Measurements from ENCODE around the gene ERGIC2. TPM values are rescaled to one million over a fixed set of nuclear protein-coding genes. Genes with fewer than 3 reads are reported as not detected.

Gene ERGIC2
- total RNA-seq, 1 donor from 2014 or later = 53.7 TPM

DNA sequence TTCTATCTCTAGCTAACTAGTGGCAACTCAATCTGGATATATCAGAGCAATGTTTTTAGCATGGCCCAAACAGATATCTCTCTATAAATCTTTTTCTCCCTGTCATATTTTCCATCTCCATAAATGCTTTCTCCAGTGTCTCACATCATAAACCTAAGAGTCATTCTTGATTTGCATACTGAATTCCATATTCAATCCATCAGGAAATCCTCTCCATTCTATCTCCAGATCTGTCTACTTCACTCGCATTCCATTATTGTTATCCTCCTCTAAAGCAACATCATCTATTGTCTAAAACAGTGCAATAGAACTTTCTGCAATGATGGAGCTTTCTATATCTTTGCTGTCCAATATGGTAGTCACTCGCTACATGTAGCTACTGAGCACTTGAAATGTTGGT is 45.5 kb upstream of the ERGIC2 start:
- TF ChIP-seq, protein P1, sequence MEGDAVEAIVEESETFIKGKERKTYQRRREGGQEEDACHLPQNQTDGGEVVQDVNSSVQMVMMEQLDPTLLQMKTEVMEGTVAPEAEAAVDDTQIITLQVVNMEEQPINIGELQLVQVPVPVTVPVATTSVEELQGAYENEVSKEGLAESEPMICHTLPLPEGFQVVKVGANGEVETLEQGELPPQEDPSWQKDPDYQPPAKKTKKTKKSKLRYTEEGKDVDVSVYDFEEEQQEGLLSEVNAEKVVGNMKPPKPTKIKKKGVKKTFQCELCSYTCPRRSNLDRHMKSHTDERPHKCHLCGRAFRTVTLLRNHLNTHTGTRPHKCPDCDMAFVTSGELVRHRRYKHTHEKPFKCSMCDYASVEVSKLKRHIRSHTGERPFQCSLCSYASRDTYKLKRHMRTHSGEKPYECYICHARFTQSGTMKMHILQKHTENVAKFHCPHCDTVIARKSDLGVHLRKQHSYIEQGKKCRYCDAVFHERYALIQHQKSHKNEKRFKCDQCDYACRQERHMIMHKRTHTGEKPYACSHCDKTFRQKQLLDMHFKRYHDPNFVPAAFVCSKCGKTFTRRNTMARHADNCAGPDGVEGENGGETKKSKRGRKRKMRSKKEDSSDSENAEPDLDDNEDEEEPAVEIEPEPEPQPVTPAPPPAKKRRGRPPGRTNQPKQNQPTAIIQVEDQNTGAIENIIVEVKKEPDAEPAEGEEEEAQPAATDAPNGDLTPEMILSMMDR (IDR thresholded peaks at IDR 0.05; ENCODE audit: insufficient read depth, low read length, poor library complexity, severe bottlenecking) = no peak
- no peak overlapping the region for H3K4me3 ChIP-seq (ENCODE audit: low read depth, low read length)
- no peaks in the 10 kb centered on the region for H3K27me3 ChIP-seq (ENCODE audit: control insufficient read depth, insufficient read depth, low read length)
- H3K36me3 ChIP-seq (ENCODE audit: control insufficient read depth, insufficient read depth, low read length) = no peaks in the 10 kb centered on the region
- no peak for DNase-seq (ENCODE audit: low read depth)

DNA sequence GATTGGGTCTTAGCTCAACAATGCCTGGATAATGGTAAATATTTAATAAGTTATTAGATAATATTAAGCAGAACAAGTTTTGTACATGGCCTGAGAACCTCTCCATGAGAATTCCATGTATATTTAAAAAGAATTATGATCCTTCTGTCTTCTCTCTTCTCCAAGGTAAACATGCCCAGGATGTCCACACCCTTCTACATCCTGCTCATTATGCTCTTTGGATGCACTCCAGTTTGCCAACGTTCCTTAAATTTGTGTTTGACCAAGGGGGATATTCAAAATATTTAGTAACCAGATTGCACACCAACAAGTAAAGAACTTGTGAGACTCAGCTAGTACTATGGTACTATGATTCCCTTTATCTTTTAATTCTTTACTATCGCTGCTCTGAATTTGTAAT is 44.8 kb upstream of the ERGIC2 start:
- peaks cover 2% of the 10 kb centered on the region for H3K27me3 ChIP-seq (ENCODE audit: control insufficient read depth, insufficient read depth, low read length)

DNA sequence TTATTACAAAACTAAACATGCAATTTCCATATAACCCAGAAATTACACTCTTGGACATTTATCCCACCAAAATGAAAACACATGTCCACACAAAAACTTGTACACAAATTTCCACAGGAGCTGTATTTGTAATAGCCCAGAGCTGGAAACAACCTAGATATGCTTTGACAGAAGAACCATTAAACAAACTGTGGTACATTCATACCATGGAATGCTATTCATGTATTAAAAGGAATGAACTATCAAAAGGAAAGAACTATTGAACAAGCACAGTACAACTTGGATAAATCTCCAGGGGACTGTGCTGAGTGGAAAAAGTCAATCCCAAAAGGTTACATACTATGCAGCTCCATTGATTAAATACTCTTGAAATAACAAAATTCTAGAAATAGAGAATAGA is 35.8 kb upstream of the ERGIC2 start:
- Histone ChIP-seq H3K36me3 (ENCODE audit: control insufficient read depth, insufficient read depth, low read length) (no peaks in the 10 kb centered on the region), H3K4me3 (ENCODE audit: low read depth, low read length) (no peak overlapping the region), H3K27me3 (ENCODE audit: control insufficient read depth, insufficient read depth, low read length) (peaks cover 2% of the 10 kb centered on the region)
- DNase-seq (ENCODE audit: low read depth) = no peak
- TF ChIP-seq, protein P1 (IDR thresholded peaks at IDR 0.05; ENCODE audit: insufficient read depth, low read length, poor library complexity, severe bottlenecking) = no peak

More for the DNA sequence above, 44.8 kb upstream of the ERGIC2 start:
- no peak for DNase-seq (ENCODE audit: low read depth)
- TF ChIP-seq, protein P1 (IDR thresholded peaks at IDR 0.05; ENCODE audit: insufficient read depth, low read length, poor library complexity, severe bottlenecking) = no peak
- no peak overlapping the region for H3K4me3 ChIP-seq (ENCODE audit: low read depth, low read length)
- no peaks in the 10 kb centered on the region for H3K36me3 ChIP-seq (ENCODE audit: control insufficient read depth, insufficient read depth, low read length)

DNA sequence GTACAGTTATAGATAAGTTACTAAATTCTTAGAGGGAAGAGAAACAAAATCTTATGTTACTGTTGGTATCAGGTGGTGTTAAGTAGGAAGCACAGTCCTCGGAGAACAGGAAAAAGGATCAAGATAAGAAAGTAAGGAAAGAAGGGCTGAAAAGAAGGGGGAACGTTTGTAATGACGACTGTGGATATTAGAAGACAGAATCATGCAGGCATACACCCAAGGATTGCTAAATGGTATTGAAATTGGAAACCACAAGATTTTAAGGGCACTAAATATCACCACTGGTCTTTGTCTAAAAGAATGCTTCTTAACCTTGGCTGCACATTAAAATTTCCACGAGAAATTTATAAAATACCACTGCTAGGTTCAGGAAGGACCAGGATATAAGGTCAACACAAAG is 34.1 kb upstream of the ERGIC2 start:
- TF ChIP-seq, protein P1 (IDR thresholded peaks at IDR 0.05; ENCODE audit: insufficient read depth, low read length, poor library complexity, severe bottlenecking) = no peak
- Histone ChIP-seq H3K27me3 (ENCODE audit: control insufficient read depth, insufficient read depth, low read length) (no peaks in the 10 kb centered on the region), H3K4me3 (ENCODE audit: low read depth, low read length) (no peak overlapping the region), H3K36me3 (ENCODE audit: control insufficient read depth, insufficient read depth, low read length) (no peaks in the 10 kb centered on the region)
- DNase-seq (ENCODE audit: low read depth) = no peak

DNA sequence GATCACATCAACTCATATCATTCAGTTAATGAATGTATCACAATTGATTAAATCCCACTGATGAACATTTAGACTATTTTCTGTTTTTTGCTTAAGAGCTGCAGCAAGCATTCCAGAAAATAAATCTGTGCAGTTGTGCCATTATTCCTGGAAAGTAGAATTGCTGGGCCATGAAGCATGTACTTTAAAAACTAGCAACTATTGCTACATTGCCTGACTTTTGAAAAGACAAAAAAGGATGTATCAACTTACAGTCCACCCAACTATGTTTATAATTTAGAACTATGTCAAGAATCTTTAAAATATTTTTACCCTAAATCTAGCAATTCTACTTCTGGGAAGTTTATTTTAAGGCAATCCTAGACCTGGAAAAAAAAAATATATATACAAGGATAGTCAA is 33.4 kb upstream of the ERGIC2 start:
- TF ChIP-seq, protein P1 (IDR thresholded peaks at IDR 0.05; ENCODE audit: insufficient read depth, low read length, poor library complexity, severe bottlenecking) = no peak
- no peak for DNase-seq (ENCODE audit: low read depth)

DNA sequence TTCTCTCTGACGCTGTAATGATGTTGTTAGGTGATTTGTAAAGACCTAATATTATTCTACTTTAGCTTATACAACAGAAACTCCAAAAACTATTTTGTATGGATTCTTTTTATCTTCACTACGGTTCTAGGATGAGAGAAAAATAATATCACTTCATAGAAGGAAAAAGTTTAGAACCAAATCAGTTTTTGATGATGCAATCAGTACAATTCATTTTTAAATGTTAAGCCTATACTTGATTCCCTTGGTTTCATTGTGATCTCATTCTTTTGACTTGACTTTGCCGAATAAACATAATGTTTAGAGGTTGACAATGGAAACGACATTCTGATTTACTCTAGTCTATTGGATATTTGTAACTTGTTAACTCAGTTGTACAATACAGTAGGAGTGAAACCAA is 24.6 kb upstream of the ERGIC2 start:
- Histone ChIP-seq H3K27me3 (ENCODE audit: control insufficient read depth, insufficient read depth, low read length) (no peaks in the 10 kb centered on the region), H3K36me3 (ENCODE audit: control insufficient read depth, insufficient read depth, low read length) (no peaks in the 10 kb centered on the region), H3K4me3 (ENCODE audit: low read depth, low read length) (no peak overlapping the region)
- TF ChIP-seq, protein P1 (IDR thresholded peaks at IDR 0.05; ENCODE audit: insufficient read depth, low read length, poor library complexity, severe bottlenecking) = no peak
- DNase-seq (ENCODE audit: low read depth) = no peak

More for the DNA sequence above, 33.4 kb upstream of the ERGIC2 start:
- H3K4me3 ChIP-seq (ENCODE audit: low read depth, low read length) = no peak overlapping the region
- H3K36me3 ChIP-seq (ENCODE audit: control insufficient read depth, insufficient read depth, low read length) = no peaks in the 10 kb centered on the region
- no peaks in the 10 kb centered on the region for H3K27me3 ChIP-seq (ENCODE audit: control insufficient read depth, insufficient read depth, low read length)

All from kidney epithelial cell (primary cell).